ENCODE measurements around the gene INPP4B.

Gene INPP4B

DNA sequence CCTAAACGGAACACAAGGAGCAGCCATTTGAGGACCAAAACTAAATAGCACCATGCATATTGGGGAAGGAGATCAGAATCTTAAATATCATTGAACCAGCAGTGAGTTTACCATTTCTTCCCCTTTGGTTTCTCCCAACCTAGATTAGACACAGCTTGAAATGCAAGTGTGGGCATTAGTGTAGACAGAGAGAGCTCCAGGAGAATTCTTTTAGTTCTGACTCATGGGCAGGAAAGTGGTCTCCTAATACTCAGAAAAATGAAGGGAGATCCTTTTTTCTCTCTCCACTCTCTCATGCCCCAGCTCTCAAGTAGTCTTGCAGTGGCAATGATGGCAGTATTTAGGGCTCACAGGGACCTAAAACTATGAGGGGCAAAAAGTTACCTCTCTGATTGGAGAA is 567.9 kb downstream of the INPP4B start:
- no peak overlapping the region for H3K4me3 ChIP-seq (ENCODE audit: low read depth, low read length)
- TF ChIP-seq, protein P1, sequence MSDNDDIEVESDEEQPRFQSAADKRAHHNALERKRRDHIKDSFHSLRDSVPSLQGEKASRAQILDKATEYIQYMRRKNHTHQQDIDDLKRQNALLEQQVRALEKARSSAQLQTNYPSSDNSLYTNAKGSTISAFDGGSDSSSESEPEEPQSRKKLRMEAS (IDR thresholded peaks at IDR 0.05; ENCODE audit: low read depth, low read length) = no peak
- TF ChIP-seq POLR2A (IDR thresholded peaks at IDR 0.05; ENCODE audit: extremely low read depth, insufficient read length) (no peak), MYC (IDR thresholded peaks at IDR 0.05; ENCODE audit: low read depth, low read length) (no peak)
- TF ChIP-seq, protein P2, sequence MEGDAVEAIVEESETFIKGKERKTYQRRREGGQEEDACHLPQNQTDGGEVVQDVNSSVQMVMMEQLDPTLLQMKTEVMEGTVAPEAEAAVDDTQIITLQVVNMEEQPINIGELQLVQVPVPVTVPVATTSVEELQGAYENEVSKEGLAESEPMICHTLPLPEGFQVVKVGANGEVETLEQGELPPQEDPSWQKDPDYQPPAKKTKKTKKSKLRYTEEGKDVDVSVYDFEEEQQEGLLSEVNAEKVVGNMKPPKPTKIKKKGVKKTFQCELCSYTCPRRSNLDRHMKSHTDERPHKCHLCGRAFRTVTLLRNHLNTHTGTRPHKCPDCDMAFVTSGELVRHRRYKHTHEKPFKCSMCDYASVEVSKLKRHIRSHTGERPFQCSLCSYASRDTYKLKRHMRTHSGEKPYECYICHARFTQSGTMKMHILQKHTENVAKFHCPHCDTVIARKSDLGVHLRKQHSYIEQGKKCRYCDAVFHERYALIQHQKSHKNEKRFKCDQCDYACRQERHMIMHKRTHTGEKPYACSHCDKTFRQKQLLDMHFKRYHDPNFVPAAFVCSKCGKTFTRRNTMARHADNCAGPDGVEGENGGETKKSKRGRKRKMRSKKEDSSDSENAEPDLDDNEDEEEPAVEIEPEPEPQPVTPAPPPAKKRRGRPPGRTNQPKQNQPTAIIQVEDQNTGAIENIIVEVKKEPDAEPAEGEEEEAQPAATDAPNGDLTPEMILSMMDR (IDR thresholded peaks at IDR 0.05; ENCODE audit: low read depth, low read length) = no peak
- no peak for DNase-seq (ENCODE audit: low read depth)

DNA sequence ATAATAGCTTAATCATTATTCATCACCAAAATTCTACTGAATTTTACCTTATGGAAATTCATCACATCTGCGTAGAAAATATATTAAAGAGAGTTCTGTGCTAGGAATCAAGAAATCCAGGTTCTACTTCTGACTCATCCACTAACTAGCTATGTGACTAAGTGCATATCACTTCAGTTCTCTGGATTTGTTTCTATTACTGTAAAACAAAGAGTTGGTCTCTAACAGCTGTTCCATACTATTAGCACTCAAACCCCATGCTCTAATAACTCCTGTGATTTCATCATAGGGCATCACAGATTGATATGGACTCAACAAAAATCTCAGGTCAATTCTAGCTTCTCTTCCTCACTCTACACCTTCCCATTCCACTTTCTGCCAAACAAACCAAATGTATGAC is 572.0 kb downstream of the INPP4B start:
- TF ChIP-seq, protein P2 (IDR thresholded peaks at IDR 0.05; ENCODE audit: low read depth, low read length) = no peak
- TF ChIP-seq, protein P1 (IDR thresholded peaks at IDR 0.05; ENCODE audit: low read depth, low read length) = no peak
- no peak for TF ChIP-seq POLR2A (IDR thresholded peaks at IDR 0.05; ENCODE audit: extremely low read depth, insufficient read length)
- TF ChIP-seq MYC (IDR thresholded peaks at IDR 0.05; ENCODE audit: low read depth, low read length) = no peak
- H3K4me3 ChIP-seq (ENCODE audit: low read depth, low read length) = no peak overlapping the region
- DNase-seq (ENCODE audit: low read depth) = no peak

DNA sequence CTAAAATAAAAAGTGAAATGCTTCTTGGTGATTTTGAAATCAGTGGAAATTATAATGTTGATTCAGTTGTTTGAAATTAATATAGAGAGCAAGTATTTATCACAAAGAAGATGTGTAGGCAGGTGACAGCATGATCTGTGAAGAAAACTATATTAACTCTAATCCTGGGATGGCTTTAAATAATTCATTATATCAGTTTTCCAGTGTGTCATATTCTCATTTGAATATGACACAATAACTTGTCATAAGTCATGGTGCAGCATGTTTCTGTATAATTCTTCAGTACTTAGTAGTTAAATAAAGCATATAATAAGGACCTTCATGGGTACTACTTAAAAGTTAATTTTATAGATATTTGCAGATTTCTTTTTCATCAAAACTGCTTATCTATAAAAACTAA is 573.6 kb downstream of the INPP4B start:
- TF ChIP-seq, protein P1 (IDR thresholded peaks at IDR 0.05; ENCODE audit: low read depth, low read length) = no peak
- TF ChIP-seq, protein P2 (IDR thresholded peaks at IDR 0.05; ENCODE audit: low read depth, low read length) = no peak
- TF ChIP-seq MYC (IDR thresholded peaks at IDR 0.05; ENCODE audit: low read depth, low read length) (no peak), POLR2A (IDR thresholded peaks at IDR 0.05; ENCODE audit: extremely low read depth, insufficient read length) (no peak)
- no peak overlapping the region for H3K4me3 ChIP-seq (ENCODE audit: low read depth, low read length)
- no peak for DNase-seq (ENCODE audit: low read depth)

DNA sequence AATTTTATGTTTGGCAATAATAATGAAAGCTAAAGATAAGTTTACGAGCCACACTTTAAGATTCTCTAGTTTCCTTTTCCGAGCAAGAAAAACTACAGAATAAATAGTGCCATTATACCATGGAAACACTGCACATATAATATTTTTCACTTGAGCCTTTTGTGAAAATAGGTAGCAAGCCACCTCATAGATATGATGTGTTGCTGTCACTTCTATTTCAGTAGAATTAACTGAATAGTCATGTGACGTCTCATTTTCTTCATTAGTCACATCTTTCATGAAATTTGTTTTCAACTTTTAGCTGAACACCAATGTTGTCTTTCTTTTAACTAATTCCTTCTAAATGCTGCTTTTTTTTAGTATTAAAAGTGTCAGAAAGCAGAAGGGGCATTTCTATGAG is 574.3 kb downstream of the INPP4B start:
- DNase-seq (ENCODE audit: low read depth) = no peak
- TF ChIP-seq, protein P1 (IDR thresholded peaks at IDR 0.05; ENCODE audit: low read depth, low read length) = no peak
- TF ChIP-seq MYC (IDR thresholded peaks at IDR 0.05; ENCODE audit: low read depth, low read length) (no peak), POLR2A (IDR thresholded peaks at IDR 0.05; ENCODE audit: extremely low read depth, insufficient read length) (no peak)
- TF ChIP-seq, protein P2 (IDR thresholded peaks at IDR 0.05; ENCODE audit: low read depth, low read length) = no peak
- no peak overlapping the region for H3K4me3 ChIP-seq (ENCODE audit: low read depth, low read length)

DNA sequence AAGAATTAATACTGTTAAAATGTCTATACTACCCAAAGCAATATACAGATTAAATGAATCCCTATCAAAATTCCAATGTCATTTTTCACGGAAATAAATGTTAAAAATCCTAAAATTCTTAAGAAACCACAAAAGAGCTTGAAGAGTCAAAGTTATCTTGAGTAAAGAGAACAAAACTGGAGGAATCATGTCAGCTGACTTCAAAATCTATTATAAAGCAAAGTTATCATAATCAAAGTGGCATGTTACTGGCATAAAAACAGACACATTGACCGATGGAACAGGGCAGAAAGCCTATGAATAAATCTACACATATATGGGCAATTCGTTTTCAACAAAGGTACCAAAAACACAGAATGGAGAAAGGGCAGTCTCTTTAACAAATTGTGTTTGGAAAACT is 579.0 kb downstream of the INPP4B start:
- TF ChIP-seq POLR2A (IDR thresholded peaks at IDR 0.05; ENCODE audit: extremely low read depth, insufficient read length) (no peak), MYC (IDR thresholded peaks at IDR 0.05; ENCODE audit: low read depth, low read length) (no peak)
- TF ChIP-seq, protein P2 (IDR thresholded peaks at IDR 0.05; ENCODE audit: low read depth, low read length) = no peak
- TF ChIP-seq, protein P1 (IDR thresholded peaks at IDR 0.05; ENCODE audit: low read depth, low read length) = no peak
- DNase-seq (ENCODE audit: low read depth) = no peak
- H3K4me3 ChIP-seq (ENCODE audit: low read depth, low read length) = no peak overlapping the region

DNA sequence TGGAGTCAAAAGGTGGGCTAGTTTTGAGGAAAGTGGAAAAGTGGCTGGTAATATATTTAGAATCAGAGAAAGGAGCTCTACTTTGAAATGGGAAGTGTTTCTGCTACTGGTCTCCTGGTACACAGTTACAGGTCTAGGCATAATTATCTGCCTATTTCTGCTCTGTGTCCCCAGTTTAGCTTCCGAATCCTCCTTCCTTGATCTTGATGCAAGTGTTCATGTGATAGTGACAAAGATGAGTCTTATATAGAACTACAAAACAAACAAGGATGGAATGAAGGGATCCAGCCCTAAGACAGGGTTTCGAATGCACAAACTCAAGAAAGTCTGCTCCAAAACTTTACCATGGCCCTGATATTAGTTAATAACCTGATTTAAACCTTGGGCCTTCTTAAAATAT is 580.2 kb downstream of the INPP4B start:
- DNase-seq (ENCODE audit: low read depth) = no peak
- TF ChIP-seq POLR2A (IDR thresholded peaks at IDR 0.05; ENCODE audit: extremely low read depth, insufficient read length) = no peak
- TF ChIP-seq, protein P2 (IDR thresholded peaks at IDR 0.05; ENCODE audit: low read depth, low read length) = no peak
- TF ChIP-seq, protein P1 (IDR thresholded peaks at IDR 0.05; ENCODE audit: low read depth, low read length) = no peak
- H3K4me3 ChIP-seq (ENCODE audit: low read depth, low read length) = no peak overlapping the region

Data from NB4 (cell line).